Measurements from ENCODE around the gene CHPF. TPM values are rescaled to one million over a fixed set of nuclear protein-coding genes. Genes with fewer than 3 reads are reported as not detected.

The CHPF gene
- polyA plus RNA-seq, 1 experiment = 119 TPM

GRCh38 chr2:219567131-219567530 is 23.5 kb upstream of the CHPF start:
- no peak overlapping the region for H3K4me3 ChIP-seq (ENCODE audit: low read depth, low read length)
- POLR2A ChIA-PET = no interaction called here
- no peak for TF ChIP-seq CTCF (IDR thresholded peaks at IDR 0.05; ENCODE audit: insufficient read depth, low read depth, low read length)
- H3K27me3 ChIP-seq (ENCODE audit: control insufficient read depth, insufficient read depth, low read length) = no peaks in the 10 kb centered on the region
- CTCF ChIA-PET = interaction anchor here (1.1 kb wide), 1 partner anchor 25 kb away, joined by 3 read pairs; no protein-coding TSS in a partner anchor
- peaks cover 19% of the 10 kb centered on the region for H3K36me3 ChIP-seq (ENCODE audit: control insufficient read depth, insufficient read depth, low read length)
- DNase-seq (ENCODE audit: low read depth) = no peak

GRCh38 chr2:219566640-219567039 is 23.0 kb upstream of the CHPF start:
- H3K4me3 ChIP-seq (ENCODE audit: low read depth, low read length) = no peak overlapping the region
- peaks cover 21% of the 10 kb centered on the region for H3K36me3 ChIP-seq (ENCODE audit: control insufficient read depth, insufficient read depth, low read length)
- no peaks in the 10 kb centered on the region for H3K27me3 ChIP-seq (ENCODE audit: control insufficient read depth, insufficient read depth, low read length)
- no peak for DNase-seq (ENCODE audit: low read depth)
- POLR2A ChIA-PET = no interaction called here
- CTCF ChIA-PET = interaction anchor here (1.1 kb wide), 1 partner anchor 25 kb away, joined by 3 read pairs; no protein-coding TSS in a partner anchor
- no peak for TF ChIP-seq CTCF (IDR thresholded peaks at IDR 0.05; ENCODE audit: insufficient read depth, low read depth, low read length)

GRCh38 chr2:219565130-219566080 is 21.8 kb upstream of the CHPF start:
- no peak overlapping the region for H3K4me3 ChIP-seq (ENCODE audit: low read depth, low read length)
- no peaks in the 10 kb centered on the region for H3K27me3 ChIP-seq (ENCODE audit: control insufficient read depth, insufficient read depth, low read length)
- ChIA-PET POLR2A (no interaction called here), CTCF (no interaction called here)
- TF ChIP-seq CTCF (IDR thresholded peaks at IDR 0.05; ENCODE audit: insufficient read depth, low read depth, low read length) = no peak
- DNase-seq (ENCODE audit: low read depth) = no peak
- peaks cover 21% of the 10 kb centered on the region for H3K36me3 ChIP-seq (ENCODE audit: control insufficient read depth, insufficient read depth, low read length)

GRCh38 chr2:219563271-219563928 is 19.8 kb upstream of the CHPF start:
- no peak for DNase-seq (ENCODE audit: low read depth)
- H3K27me3 ChIP-seq (ENCODE audit: control insufficient read depth, insufficient read depth, low read length) = no peaks in the 10 kb centered on the region
- H3K36me3 ChIP-seq (ENCODE audit: control insufficient read depth, insufficient read depth, low read length) = peaks cover 19% of the 10 kb centered on the region
- no peak for TF ChIP-seq CTCF (IDR thresholded peaks at IDR 0.05; ENCODE audit: insufficient read depth, low read depth, low read length)
- ChIA-PET POLR2A (no interaction called here), CTCF (interaction anchor here (1.3 kb wide), 1 partner anchor 19 kb away, joined by 3 read pairs; the partner anchor contains the start of genes CHPF and TMEM198)
- H3K4me3 ChIP-seq (ENCODE audit: low read depth, low read length) = no peak overlapping the region
